Neural cell (in vitro differentiated cells): ENCODE data around the gene ST3GAL3.

Experiments used
- EP300 ChIP-seq: fragments of 450-650 bp; conservative IDR thresholded peaks from 2 replicates; pipeline ENCODE4 v1.6.1; 2014; ENCODE audit warnings: antibody characterized with exemption, mild to moderate bottlenecking, moderate library complexity; ENCODE audit not compliant: poor library complexity, severe bottlenecking
- EZH2 ChIP-seq: fragments of 200-600, 300-800 bp; shearing (Covaris generic), sonication (generic); IDR thresholded peaks from 2 replicates; pipeline ENCODE4 v1.6.1; 2014; ENCODE audit warnings: antibody characterized with exemption, low read length, borderline replicate concordance, mild to moderate bottlenecking; ENCODE audit not compliant: insufficient read depth, poor library complexity, severe bottlenecking
- MXI1 ChIP-seq: fragments of 450-650 bp; conservative IDR thresholded peaks from 2 replicates; pipeline ENCODE4 v1.6.1; 2014; ENCODE audit warnings: antibody characterized with exemption, mild to moderate bottlenecking; ENCODE audit not compliant: poor library complexity, severe bottlenecking
- POLR2AphosphoS5 ChIP-seq: IDR thresholded peaks from 2 replicates; pipeline ENCODE4 v1.6.1; 2012
- RAD21 ChIP-seq: fragments of 450-650 bp; conservative IDR thresholded peaks from 2 replicates; pipeline ENCODE4 v1.6.1; 2014; ENCODE audit warnings: antibody characterized with exemption, mild to moderate bottlenecking, moderate library complexity
- SMC3 ChIP-seq: fragments of 450-650 bp; conservative IDR thresholded peaks from 2 replicates; pipeline ENCODE4 v1.6.1; 2014; ENCODE audit warnings: antibody characterized with exemption, mild to moderate bottlenecking, moderate library complexity; ENCODE audit not compliant: poor library complexity
- TAF1 ChIP-seq: IDR thresholded peaks from 2 replicates; pipeline ENCODE4 v1.6.1; 2012; ENCODE audit warnings: low read depth
- TF ChIP-seq, protein P1 (sequence below): fragments of 450-650 bp; IDR thresholded peaks from 2 replicates; pipeline ENCODE4 v1.5.1; 2014; ENCODE audit warnings: antibody characterized with exemption, mild to moderate bottlenecking, moderate library complexity; ENCODE audit not compliant: poor library complexity, severe bottlenecking
- TF ChIP-seq, protein P2 (sequence below): IDR thresholded peaks from 2 replicates; pipeline ENCODE4 v1.6.1; 2012; ENCODE audit warnings: borderline replicate concordance

DNA sequence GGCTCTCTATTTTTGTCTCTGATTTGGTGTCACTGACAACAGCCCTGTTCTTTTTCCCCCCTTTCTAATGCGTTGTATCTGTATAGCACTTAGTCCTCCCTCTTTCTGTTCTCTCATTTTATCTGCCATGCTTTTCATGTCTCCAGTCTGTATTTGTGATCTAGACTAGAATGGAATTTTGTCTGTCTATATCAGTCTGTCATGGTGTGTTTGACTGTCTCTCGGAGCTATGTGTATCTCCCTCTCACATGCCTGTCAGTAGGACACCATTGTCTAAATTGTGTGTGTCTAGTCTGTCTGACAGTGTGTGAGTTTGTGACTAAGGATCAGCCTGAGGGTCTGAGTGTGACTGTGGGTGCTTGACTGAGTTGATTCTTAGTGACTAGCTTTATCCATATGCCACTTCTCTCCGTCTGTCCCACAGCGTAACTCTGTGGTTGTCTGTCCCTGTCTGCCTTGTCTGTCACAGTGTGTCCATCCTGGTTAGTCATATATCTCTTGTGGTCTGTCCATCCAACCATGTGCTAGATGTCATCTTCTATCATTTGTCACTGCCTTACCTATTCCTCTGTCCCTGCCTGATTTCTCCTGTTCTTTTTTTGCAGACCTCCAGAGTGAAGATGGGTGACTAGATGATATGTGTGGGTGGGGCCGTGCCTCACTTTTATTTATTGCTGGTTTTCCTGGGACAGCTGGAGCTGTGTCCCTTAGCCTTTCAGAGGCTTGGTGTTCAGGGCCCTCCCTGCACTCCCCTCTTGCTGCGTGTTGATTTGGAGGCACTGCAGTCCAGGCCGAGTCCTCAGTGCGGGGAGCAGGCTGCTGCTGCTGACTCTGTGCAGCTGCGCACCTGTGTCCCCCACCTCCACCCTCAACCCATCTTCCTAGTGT lies 270.3 kb downstream of the ST3GAL3 start:
- TF ChIP-seq, protein P1, sequence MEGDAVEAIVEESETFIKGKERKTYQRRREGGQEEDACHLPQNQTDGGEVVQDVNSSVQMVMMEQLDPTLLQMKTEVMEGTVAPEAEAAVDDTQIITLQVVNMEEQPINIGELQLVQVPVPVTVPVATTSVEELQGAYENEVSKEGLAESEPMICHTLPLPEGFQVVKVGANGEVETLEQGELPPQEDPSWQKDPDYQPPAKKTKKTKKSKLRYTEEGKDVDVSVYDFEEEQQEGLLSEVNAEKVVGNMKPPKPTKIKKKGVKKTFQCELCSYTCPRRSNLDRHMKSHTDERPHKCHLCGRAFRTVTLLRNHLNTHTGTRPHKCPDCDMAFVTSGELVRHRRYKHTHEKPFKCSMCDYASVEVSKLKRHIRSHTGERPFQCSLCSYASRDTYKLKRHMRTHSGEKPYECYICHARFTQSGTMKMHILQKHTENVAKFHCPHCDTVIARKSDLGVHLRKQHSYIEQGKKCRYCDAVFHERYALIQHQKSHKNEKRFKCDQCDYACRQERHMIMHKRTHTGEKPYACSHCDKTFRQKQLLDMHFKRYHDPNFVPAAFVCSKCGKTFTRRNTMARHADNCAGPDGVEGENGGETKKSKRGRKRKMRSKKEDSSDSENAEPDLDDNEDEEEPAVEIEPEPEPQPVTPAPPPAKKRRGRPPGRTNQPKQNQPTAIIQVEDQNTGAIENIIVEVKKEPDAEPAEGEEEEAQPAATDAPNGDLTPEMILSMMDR: no peak
- TF ChIP-seq POLR2AphosphoS5 (no peak), EP300 (no peak), RAD21 (no peak), TAF1 (no peak), MXI1 (no peak), EZH2 (no peak), SMC3 (no peak)
- TF ChIP-seq, protein P2, sequence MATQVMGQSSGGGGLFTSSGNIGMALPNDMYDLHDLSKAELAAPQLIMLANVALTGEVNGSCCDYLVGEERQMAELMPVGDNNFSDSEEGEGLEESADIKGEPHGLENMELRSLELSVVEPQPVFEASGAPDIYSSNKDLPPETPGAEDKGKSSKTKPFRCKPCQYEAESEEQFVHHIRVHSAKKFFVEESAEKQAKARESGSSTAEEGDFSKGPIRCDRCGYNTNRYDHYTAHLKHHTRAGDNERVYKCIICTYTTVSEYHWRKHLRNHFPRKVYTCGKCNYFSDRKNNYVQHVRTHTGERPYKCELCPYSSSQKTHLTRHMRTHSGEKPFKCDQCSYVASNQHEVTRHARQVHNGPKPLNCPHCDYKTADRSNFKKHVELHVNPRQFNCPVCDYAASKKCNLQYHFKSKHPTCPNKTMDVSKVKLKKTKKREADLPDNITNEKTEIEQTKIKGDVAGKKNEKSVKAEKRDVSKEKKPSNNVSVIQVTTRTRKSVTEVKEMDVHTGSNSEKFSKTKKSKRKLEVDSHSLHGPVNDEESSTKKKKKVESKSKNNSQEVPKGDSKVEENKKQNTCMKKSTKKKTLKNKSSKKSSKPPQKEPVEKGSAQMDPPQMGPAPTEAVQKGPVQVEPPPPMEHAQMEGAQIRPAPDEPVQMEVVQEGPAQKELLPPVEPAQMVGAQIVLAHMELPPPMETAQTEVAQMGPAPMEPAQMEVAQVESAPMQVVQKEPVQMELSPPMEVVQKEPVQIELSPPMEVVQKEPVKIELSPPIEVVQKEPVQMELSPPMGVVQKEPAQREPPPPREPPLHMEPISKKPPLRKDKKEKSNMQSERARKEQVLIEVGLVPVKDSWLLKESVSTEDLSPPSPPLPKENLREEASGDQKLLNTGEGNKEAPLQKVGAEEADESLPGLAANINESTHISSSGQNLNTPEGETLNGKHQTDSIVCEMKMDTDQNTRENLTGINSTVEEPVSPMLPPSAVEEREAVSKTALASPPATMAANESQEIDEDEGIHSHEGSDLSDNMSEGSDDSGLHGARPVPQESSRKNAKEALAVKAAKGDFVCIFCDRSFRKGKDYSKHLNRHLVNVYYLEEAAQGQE: no peak
